ENCODE data around the gene SLC6A17. TPM values are rescaled to one million over a fixed set of nuclear protein-coding genes. Genes with fewer than 3 reads are reported as not detected.

SLC6A17 gene
- total RNA-seq, 2 donors from 2014 or later: 0.07 TPM; not detected in 1

- no peaks in the 10 kb centered on the region for H3K36me3 Mint-ChIP-seq (ENCODE audit: low read depth)
- H3K4me3 Mint-ChIP-seq: no peak overlapping the region
- H3K4me1 ChIP-seq (ENCODE audit: control insufficient read depth, insufficient read depth, low read length): no peaks in the 10 kb centered on the region
- no peak for DNase-seq
- H3K27me3 Mint-ChIP-seq (ENCODE audit: insufficient read depth): peaks cover 39% of the 10 kb centered on the region
- no peaks in the 10 kb centered on the region for H3K9me3 Mint-ChIP-seq
- H3K36me3 ChIP-seq (ENCODE audit: control insufficient read depth, insufficient read depth, low read length): no peaks in the 10 kb centered on the region
- TF ChIP-seq CTCF (conservative IDR thresholded peaks at IDR 0.05): no peak
- no peaks in the 10 kb centered on the region for H3K4me1 Mint-ChIP-seq
- no peak overlapping the region for H3K4me3 ChIP-seq (ENCODE audit: low read length)
- no peak overlapping the region for H3K9ac ChIP-seq (ENCODE audit: extremely low read depth, low read length, poor library complexity, severe bottlenecking)
- H3K27ac ChIP-seq (ENCODE audit: low read depth, low read length): no peak overlapping the region
- WGBS, 2 experiments (ENCODE audit: insufficient coverage in 1 of 2, insufficient read length in 1 of 2): 51 to 74% methylated on average over 3 to 5 of the region's 5 CpGs
- H3K9me3 ChIP-seq (ENCODE audit: control insufficient read depth, low read length): no peaks in the 10 kb centered on the region
- peaks cover 2% of the 10 kb centered on the region for H3K27me3 ChIP-seq (ENCODE audit: control insufficient read depth, insufficient read depth, low read length, poor library complexity, severe bottlenecking)
- no peak overlapping the region for H3K27ac Mint-ChIP-seq
Measured at GRCh38 chr1:110114784-110115183, 35.5 kb upstream of the SLC6A17 start.

GRCh38 chr1:110118636-110119396 is 31.5 kb upstream of the SLC6A17 start:
- peaks cover 24% of the 10 kb centered on the region for H3K9me3 Mint-ChIP-seq
- TF ChIP-seq CTCF (conservative IDR thresholded peaks at IDR 0.05): no peak
- no peaks in the 10 kb centered on the region for H3K4me1 ChIP-seq (ENCODE audit: control insufficient read depth, insufficient read depth, low read length)
- H3K9ac ChIP-seq (ENCODE audit: extremely low read depth, low read length, poor library complexity, severe bottlenecking): no peak overlapping the region
- no peaks in the 10 kb centered on the region for H3K27me3 ChIP-seq (ENCODE audit: control insufficient read depth, insufficient read depth, low read length, poor library complexity, severe bottlenecking)
- no peak overlapping the region for H3K27ac Mint-ChIP-seq
- no peak for DNase-seq
- peaks cover 4% of the 10 kb centered on the region for H3K36me3 Mint-ChIP-seq (ENCODE audit: low read depth)
- peaks cover 5% of the 10 kb centered on the region for H3K9me3 ChIP-seq (ENCODE audit: control insufficient read depth, low read length)
- H3K4me1 Mint-ChIP-seq: no peaks in the 10 kb centered on the region
- H3K27me3 Mint-ChIP-seq (ENCODE audit: insufficient read depth): peaks cover 36% of the 10 kb centered on the region
- H3K4me3 Mint-ChIP-seq: no peak overlapping the region
- H3K36me3 ChIP-seq (ENCODE audit: control insufficient read depth, insufficient read depth, low read length): no peaks in the 10 kb centered on the region
- WGBS, 2 experiments (ENCODE audit: insufficient coverage in 1 of 2, insufficient read length in 1 of 2): 73 to 79% methylated on average over 5 to 7 of the region's 7 CpGs
- no peak overlapping the region for H3K4me3 ChIP-seq (ENCODE audit: low read length)
- no peak overlapping the region for H3K27ac ChIP-seq (ENCODE audit: low read depth, low read length)

- Mint-ChIP-seq H3K27me3 (ENCODE audit: insufficient read depth) (peaks cover 37% of the 10 kb centered on the region), H3K27ac (no peak overlapping the region), H3K4me3 (no peak overlapping the region), H3K4me1 (no peaks in the 10 kb centered on the region), H3K36me3 (ENCODE audit: low read depth) (peaks cover 4% of the 10 kb centered on the region), H3K9me3 (peaks cover 27% of the 10 kb centered on the region)
- H3K36me3 ChIP-seq (ENCODE audit: control insufficient read depth, insufficient read depth, low read length): no peaks in the 10 kb centered on the region
- WGBS, 2 experiments (ENCODE audit: insufficient coverage in 1 of 2, insufficient read length in 1 of 2): 97 to 100% methylated on average over 1 to 2 of the region's 3 CpGs
- no peak overlapping the region for H3K27ac ChIP-seq (ENCODE audit: low read depth, low read length)
- no peak overlapping the region for H3K9ac ChIP-seq (ENCODE audit: extremely low read depth, low read length, poor library complexity, severe bottlenecking)
- no peaks in the 10 kb centered on the region for H3K27me3 ChIP-seq (ENCODE audit: control insufficient read depth, insufficient read depth, low read length, poor library complexity, severe bottlenecking)
- H3K4me1 ChIP-seq (ENCODE audit: control insufficient read depth, insufficient read depth, low read length): no peaks in the 10 kb centered on the region
- H3K9me3 ChIP-seq (ENCODE audit: control insufficient read depth, low read length): peaks cover 6% of the 10 kb centered on the region
- TF ChIP-seq CTCF (conservative IDR thresholded peaks at IDR 0.05): no peak
- H3K4me3 ChIP-seq (ENCODE audit: low read length): no peak overlapping the region
- no peak for DNase-seq
Measured at GRCh38 chr1:110119843-110120242, 30.5 kb upstream of the SLC6A17 start.

All from endodermal cell (in vitro differentiated cells).